Testis (tissue), 5 donors: Measurements from ENCODE around the gene FAM131C. TPM values are rescaled to one million over a fixed set of nuclear protein-coding genes. Genes with fewer than 3 reads are reported as not detected.

Experiments
- DNase-seq: peaks from one replicate; pipeline ENCODE4 v3.0.0-alpha.2; 2019
- H3K27ac ChIP-seq, 2 donors: fragments of 200-600 bp; sonication (generic); one replicate each; pipeline ENCODE4 v1.5.1; 2019
- H3K27me3 ChIP-seq: fragments of 200-600 bp; sonication (generic); one replicate; pipeline ENCODE4 v1.5.1; 2019
- H3K36me3 ChIP-seq: fragments of 200-600 bp; sonication (generic); one replicate; pipeline ENCODE4 v1.5.1; 2017; ENCODE audit warnings: low read depth; ENCODE audit errors: missing control alignments
- H3K4me1 ChIP-seq: fragments of 200-600 bp; sonication (generic); one replicate; pipeline ENCODE4 v1.5.1; 2019
- H3K4me3 ChIP-seq, 2 donors: fragments of 200-600 bp; sonication (generic); one replicate each; pipeline ENCODE4 v1.5.1; 2017 to 2019
- H3K9me3 ChIP-seq: fragments of 200-600 bp; sonication (generic); one replicate; pipeline ENCODE4 v1.5.1; 2017
- POLR2A ChIP-seq: fragments of 450-650 bp; IDR thresholded peaks from one replicate; pipeline ENCODE4 v1.6.1; 2017; ENCODE audit warnings: antibody characterized with exemption, mild to moderate bottlenecking, moderate library complexity
- WGBS, 2 donors: methylation state at CpG; one replicate each; pipeline ENCODE4 v1.1.5; 2018; 5-methylcytosine and 5-hydroxymethylcytosine counted together
- intact Hi-C: fragments of 100-400 bp; cut with DNase I; formaldehyde crosslinking; loops from one replicate; pipeline ENCODE4 v1.15.1; 2023; ENCODE audit warnings: low total_unique reads
- long read RNA-seq, 2 donors: transcript quantifications; one replicate each; lab custom pipeline, GENCODE V29; 2026
- polyA plus RNA-seq: library from polyadenylated mRNA; stranded (reverse); fragments of 350-450 nt; fragmentation: Illumina TruSeq; extraction: RNeasy Lipid Tissue Mini Kit (QIAGEN cat#74804); gene quantifications from one replicate; pipeline ENCODE4 v1.2.3, GENCODE V29; 2014; ENCODE audit warnings: low read depth, low replicate concordance; ENCODE audit not compliant: insufficient read depth
- total RNA-seq, 2 donors: library from RNA; depleted of rRNA; stranded (reverse); fragments of >200 nt; gene quantifications; one replicate each; pipeline ENCODE4 v1.2.3, GENCODE V29; 2016
- TF ChIP-seq, protein P1 (sequence below), 3 experiments: fragments of 450-650 bp in 2 of 3; fragments of 200-600 bp in 1 of 3; sonication (generic) in 1 of 3; IDR thresholded peaks; one replicate each; pipeline ENCODE4 v1.5.1; 2016 to 2019; ENCODE audit warnings: antibody characterized with exemption in 3 of 3, mild to moderate bottlenecking in 2 of 3, moderate library complexity in 1 of 3

The FAM131C gene, protein sequence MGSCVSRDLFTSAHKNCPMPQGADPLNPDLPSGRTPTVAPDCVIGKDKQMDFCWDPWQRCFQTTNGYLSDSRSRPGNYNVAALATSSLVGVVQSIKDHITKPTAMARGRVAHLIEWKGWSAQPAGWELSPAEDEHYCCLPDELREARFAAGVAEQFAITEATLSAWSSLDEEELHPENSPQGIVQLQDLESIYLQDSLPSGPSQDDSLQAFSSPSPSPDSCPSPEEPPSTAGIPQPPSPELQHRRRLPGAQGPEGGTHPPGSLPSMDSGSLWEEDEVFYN
- 1 to 10 TPM in 1 of 2 donors, under 1 TPM in 1; 0.87 to 1.2 TPM for total RNA-seq
- 0.42 TPM for polyA plus RNA-seq
- long read RNA-seq, donor 1 = 0 reads
- long read RNA-seq, donor 2 = 0 reads

DNA sequence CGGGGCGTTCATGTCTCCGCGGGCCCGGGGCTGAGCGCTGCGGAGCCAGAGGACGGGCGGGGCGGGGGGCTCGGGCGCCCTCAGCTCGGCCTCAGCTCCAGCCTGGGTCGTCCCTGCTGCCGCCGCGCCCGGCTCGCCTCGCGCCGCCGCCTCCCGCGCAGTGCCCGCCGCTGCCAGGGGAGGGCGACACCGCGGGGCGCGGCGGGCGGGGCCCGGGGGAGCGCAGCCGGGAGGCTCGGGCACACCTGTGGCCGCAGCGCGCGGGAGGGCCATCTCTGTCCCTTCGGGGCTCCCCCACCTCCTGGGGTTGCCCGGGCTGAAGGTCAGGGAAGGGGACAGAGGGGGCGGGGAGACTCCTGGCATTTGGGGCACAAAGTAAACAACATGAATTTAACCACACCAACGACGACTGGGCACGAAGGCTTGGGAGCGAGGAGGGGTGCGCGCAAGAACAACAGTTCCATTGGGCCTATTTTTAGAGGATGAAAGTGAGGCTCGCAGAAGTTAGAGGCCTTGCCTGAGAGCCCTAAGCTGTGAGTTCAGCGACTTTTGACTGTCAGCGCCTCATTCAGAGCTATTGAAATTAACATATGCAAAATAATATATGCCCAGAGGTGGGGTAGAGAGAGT lies at the start of gene FAM131C:
TSS of gene FAM131C (minus strand) at position 162 of the 630 bp plus-strand sequence. CDS start 209 bp downstream, outside the sequence.
- intact Hi-C loops = no loop called here
- no peak within 1 kb of the TSS for H3K27ac ChIP-seq

DNA sequence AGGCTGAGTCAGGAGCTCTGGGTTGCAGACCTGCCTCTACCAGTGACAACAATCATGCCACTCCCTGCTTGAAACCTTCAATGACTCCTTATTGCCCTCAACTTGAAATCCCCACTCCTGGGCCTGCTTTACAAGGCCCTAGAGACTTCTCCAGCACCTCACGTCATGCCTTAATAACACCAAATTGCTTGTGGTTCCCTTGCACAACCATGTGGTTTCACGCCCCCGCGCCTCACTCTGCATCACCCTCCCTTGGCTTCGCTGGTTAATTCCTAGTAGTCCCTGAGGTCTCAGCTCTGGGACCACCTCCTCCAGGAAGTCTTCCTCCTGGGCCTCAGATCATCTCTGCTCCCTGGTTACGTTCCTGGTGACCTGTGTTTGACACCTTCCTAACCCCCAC lies 49.5 kb upstream of the FAM131C start:
- H3K27me3 ChIP-seq = no peaks in the 10 kb centered on the region
- H3K27ac ChIP-seq = no peak overlapping the region
- TF ChIP-seq, protein P1, sequence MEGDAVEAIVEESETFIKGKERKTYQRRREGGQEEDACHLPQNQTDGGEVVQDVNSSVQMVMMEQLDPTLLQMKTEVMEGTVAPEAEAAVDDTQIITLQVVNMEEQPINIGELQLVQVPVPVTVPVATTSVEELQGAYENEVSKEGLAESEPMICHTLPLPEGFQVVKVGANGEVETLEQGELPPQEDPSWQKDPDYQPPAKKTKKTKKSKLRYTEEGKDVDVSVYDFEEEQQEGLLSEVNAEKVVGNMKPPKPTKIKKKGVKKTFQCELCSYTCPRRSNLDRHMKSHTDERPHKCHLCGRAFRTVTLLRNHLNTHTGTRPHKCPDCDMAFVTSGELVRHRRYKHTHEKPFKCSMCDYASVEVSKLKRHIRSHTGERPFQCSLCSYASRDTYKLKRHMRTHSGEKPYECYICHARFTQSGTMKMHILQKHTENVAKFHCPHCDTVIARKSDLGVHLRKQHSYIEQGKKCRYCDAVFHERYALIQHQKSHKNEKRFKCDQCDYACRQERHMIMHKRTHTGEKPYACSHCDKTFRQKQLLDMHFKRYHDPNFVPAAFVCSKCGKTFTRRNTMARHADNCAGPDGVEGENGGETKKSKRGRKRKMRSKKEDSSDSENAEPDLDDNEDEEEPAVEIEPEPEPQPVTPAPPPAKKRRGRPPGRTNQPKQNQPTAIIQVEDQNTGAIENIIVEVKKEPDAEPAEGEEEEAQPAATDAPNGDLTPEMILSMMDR (IDR thresholded peaks at IDR 0.05) = no peak
- TF ChIP-seq POLR2A = no peak
- H3K4me1 ChIP-seq = peaks cover 9% of the 10 kb centered on the region
- DNase-seq = no peak
- intact Hi-C loops = no loop called here
- H3K4me3 ChIP-seq = no peak overlapping the region
- no peaks in the 10 kb centered on the region for H3K36me3 ChIP-seq
- no peaks in the 10 kb centered on the region for H3K9me3 ChIP-seq
- WGBS, 2 donors = 76 to 91% methylated on average over 6 of the region's 6 CpGs

More for the DNA sequence above, at the start of gene FAM131C:
- peak; percentile 26 for DNase-seq
- Histone ChIP-seq H3K4me1 (peaks cover 10% of the 10 kb centered on the region), H3K9me3 (no peaks in the 10 kb centered on the region), H3K27me3 (no peaks in the 10 kb centered on the region), H3K36me3 (no peaks in the 10 kb centered on the region), H3K4me3 (peak within 1 kb of the TSS in 1 of 2 donors; percentile 41)
- WGBS, 2 donors = 8 to 13% methylated on average over 10 to 18 of the region's 54 CpGs
- TF ChIP-seq POLR2A = no peak
- TF ChIP-seq, protein P1 (IDR thresholded peaks at IDR 0.05) = peak in 2 of 3 experiments; percentile 7 to 78

DNA sequence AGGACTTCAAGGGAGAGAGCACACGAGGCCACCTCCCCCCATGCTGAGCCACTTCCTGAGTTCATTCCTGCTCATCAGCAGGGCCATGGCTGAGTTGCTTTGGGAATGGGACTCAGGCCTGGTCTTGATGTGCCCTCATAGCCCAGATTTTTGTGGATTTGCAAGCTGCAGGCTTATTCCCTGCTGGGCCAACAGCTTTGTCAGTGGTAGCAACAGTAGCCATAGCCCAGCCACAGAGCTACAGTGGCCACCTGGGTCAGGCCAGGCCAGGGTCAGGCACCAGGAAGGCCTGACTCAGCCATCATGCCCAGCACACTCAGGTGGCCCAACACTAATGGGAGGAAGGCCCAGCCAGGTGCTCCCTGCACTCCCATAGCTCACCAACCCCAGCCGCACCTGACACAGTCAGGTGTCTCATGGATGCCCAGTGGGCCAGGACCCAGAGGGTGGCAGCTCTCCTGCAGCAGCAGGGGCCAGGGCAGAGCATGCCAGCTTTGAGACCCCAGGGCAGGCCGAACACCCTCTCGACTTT lies 49.0 kb upstream of the FAM131C start:
- Histone ChIP-seq H3K9me3 (no peaks in the 10 kb centered on the region), H3K27me3 (no peaks in the 10 kb centered on the region), H3K4me1 (peaks cover 4% of the 10 kb centered on the region), H3K36me3 (no peaks in the 10 kb centered on the region), H3K27ac (no peak overlapping the region), H3K4me3 (no peak overlapping the region)
- no peak for DNase-seq
- WGBS, 2 donors = 78 to 87% methylated on average over 3 to 4 of the region's 4 CpGs
- no peak for TF ChIP-seq POLR2A
- TF ChIP-seq, protein P1 (IDR thresholded peaks at IDR 0.05) = no peak
- intact Hi-C loops = no loop called here

DNA sequence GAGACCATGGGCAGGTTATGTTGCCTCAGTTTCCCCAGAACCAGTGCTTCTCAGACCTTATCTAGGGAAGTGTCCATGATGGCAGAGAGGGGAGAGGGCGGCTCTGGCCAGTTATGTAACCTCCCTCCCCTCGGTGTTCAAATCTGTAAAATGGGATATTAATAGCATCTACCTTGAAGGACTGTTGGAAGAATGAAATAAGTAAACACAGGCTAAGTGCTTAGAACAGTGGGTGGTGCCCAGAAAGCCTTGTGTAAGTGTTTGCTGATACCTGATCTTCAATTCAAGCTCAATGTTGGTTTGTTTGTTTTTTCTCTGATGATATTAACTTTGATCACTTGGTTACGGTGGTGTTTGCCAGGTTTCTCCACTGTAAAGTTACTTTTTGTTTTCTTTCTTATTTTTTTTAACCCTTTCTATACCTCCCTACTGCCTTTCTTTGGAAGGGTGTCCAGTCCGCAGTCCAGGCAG lies 47.5 kb upstream of the FAM131C start:
- no peak for TF ChIP-seq POLR2A
- TF ChIP-seq, protein P1 (IDR thresholded peaks at IDR 0.05) = no peak
- no peaks in the 10 kb centered on the region for H3K36me3 ChIP-seq
- 58 to 63% methylated on average over 4 of the region's 4 CpGs for WGBS, 2 donors

More for the DNA sequence above, 47.5 kb upstream of the FAM131C start:
- Histone ChIP-seq H3K27me3 (no peaks in the 10 kb centered on the region), H3K4me3 (no peak overlapping the region), H3K27ac (no peak overlapping the region), H3K9me3 (no peaks in the 10 kb centered on the region), H3K4me1 (no peaks in the 10 kb centered on the region)
- no peak for DNase-seq
- intact Hi-C loops = no loop called here
